Sigmoid colon (tissue), 4 donors: ENCODE results near the gene SSBP3.

Experiments used
- EP300 ChIP-seq, 4 donors: sonication (generic); formaldehyde crosslinking; IDR thresholded peaks; one replicate each; pipeline ENCODE4 v1.6.1; 2017; ENCODE audit warnings: antibody characterized with exemption in 4 of 4
- POLR2AphosphoS5 ChIP-seq, 4 donors: sonication (generic); formaldehyde crosslinking; IDR thresholded peaks; one replicate each; pipeline ENCODE4 v1.6.1; 2017; ENCODE audit warnings: antibody characterized with exemption in 4 of 4
- TF ChIP-seq, protein P1 (sequence below), 4 experiments: fragments of 450-650 bp in 3 of 4; fragments of 200-600 bp in 1 of 4; IDR thresholded peaks; one replicate each; pipeline ENCODE4 v1.5.1; 2016 to 2019; ENCODE audit warnings: antibody characterized with exemption in 4 of 4, mild to moderate bottlenecking in 3 of 4, moderate library complexity in 2 of 4

DNA sequence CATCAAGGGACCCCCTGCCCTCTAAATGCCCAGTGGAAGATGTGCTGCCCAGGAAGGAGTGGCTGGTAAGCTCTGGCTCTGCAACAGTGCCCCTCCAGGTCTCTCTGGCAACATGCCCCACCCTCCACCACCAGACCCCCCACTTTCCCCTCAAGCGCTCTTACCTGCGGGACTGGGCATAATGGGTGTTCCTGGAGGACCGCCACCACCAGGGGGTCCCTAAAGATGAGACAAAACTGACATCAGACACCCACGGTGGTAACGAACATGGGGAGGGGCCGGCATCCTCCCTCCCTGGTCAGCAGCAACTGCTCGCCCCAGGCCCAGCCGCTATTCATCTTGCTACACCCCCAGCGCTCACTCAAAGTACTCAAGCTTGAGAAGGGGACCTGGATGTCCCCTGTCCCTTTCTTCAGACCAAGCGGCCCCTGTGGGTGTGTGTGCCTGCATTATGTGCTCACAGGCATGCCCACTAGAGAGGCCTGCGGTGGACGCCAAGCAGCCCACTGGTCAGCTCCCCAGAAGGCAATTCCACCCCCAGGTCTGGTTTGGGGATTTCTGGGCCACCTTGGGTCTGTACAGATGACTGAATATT, 165.4 kb downstream of the SSBP3 start:
- no peak for TF ChIP-seq EP300 (IDR thresholded peaks at IDR 0.05)
- no peak for TF ChIP-seq POLR2AphosphoS5 (IDR thresholded peaks at IDR 0.05)
- TF ChIP-seq, protein P1, sequence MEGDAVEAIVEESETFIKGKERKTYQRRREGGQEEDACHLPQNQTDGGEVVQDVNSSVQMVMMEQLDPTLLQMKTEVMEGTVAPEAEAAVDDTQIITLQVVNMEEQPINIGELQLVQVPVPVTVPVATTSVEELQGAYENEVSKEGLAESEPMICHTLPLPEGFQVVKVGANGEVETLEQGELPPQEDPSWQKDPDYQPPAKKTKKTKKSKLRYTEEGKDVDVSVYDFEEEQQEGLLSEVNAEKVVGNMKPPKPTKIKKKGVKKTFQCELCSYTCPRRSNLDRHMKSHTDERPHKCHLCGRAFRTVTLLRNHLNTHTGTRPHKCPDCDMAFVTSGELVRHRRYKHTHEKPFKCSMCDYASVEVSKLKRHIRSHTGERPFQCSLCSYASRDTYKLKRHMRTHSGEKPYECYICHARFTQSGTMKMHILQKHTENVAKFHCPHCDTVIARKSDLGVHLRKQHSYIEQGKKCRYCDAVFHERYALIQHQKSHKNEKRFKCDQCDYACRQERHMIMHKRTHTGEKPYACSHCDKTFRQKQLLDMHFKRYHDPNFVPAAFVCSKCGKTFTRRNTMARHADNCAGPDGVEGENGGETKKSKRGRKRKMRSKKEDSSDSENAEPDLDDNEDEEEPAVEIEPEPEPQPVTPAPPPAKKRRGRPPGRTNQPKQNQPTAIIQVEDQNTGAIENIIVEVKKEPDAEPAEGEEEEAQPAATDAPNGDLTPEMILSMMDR (IDR thresholded peaks at IDR 0.05): no peak
